ENCODE results near the gene SLC26A1. TPM values are rescaled to one million over a fixed set of nuclear protein-coding genes. Genes with fewer than 3 reads are reported as not detected.
A peak's percentile ranks its signal among the peaks of the same experiment; 100 is the strongest.

Gene SLC26A1
- total RNA-seq, 1 experiment from 2014 or later: 0.09 TPM

GRCh38 chr4:1004557-1005485 is 11.6 kb upstream of the SLC26A1 start:
- no peak overlapping the region for H3K56ac ChIP-seq (ENCODE audit: insufficient read length, low read depth, low read length)
- Mint-ChIP-seq H3K4me1 (peaks cover 8 to 9% of the 10 kb centered on the region in 2 experiments), H3K27me3 (ENCODE audit: low read depth) (peaks cover 84% of the 10 kb centered on the region), H3K36me3 (ENCODE audit: insufficient read depth in 1 of 3, low read depth in 3 of 3) (no peaks in the 10 kb centered on the region), H3K4me3 (peak overlapping the region in 1 of 2 experiments; percentile 62; a peak in 1 of 5 replicates), H3K9me3 (peaks cover 3 to 13% of the 10 kb centered on the region in 2 experiments; a peak in 4 of 5 replicates), H3K27ac (no peak overlapping the region)
- no peak overlapping the region for H2AK5ac ChIP-seq (ENCODE audit: insufficient read length, low read length)
- H3K4me1 ChIP-seq (ENCODE audit: insufficient read depth, low read length): no peaks in the 10 kb centered on the region
- H2AFZ ChIP-seq (ENCODE audit: low read length): no peak overlapping the region
- H3K9ac ChIP-seq (ENCODE audit: extremely low read depth, insufficient read length, low read length): no peak overlapping the region
- no peak overlapping the region for H3K4me2 ChIP-seq (ENCODE audit: insufficient read depth, insufficient read length, low read length)
- H3K27me3 ChIP-seq (ENCODE audit: insufficient read depth, low read length): peaks cover 36% of the 10 kb centered on the region; the same call in 1 of the 2 replicates
- WGBS (ENCODE audit: extremely low coverage, insufficient read length, low lambda C conversion rate): no CpG with 5 or more reads among the region's 25 CpGs
- H3K79me1 ChIP-seq (ENCODE audit: insufficient read depth, low read depth, low read length, poor library complexity, severe bottlenecking): no peaks in the 10 kb centered on the region
- H2BK12ac ChIP-seq (ENCODE audit: insufficient read length, low read depth, low read length): no peak overlapping the region
- H4K91ac ChIP-seq (ENCODE audit: insufficient read length, low read depth, low read length): no peak overlapping the region
- H4K20me1 ChIP-seq (ENCODE audit: control insufficient read depth, insufficient read depth, insufficient read length): no peaks in the 10 kb centered on the region
- H3K27ac ChIP-seq (ENCODE audit: insufficient read length, low read depth, low read length): no peak overlapping the region
- no peak overlapping the region for H3K18ac ChIP-seq (ENCODE audit: insufficient read length, low read depth, low read length)
- H4K5ac ChIP-seq (ENCODE audit: insufficient read length, low read depth, low read length): no peak overlapping the region
- no peak overlapping the region for H2BK20ac ChIP-seq (ENCODE audit: low read depth, low read length, poor library complexity, severe bottlenecking)
- no peaks in the 10 kb centered on the region for H3K9me3 ChIP-seq (ENCODE audit: control insufficient read depth, low read depth, low read length)
- DNase-seq: no peak
- peaks cover 16% of the 10 kb centered on the region for H3K23me2 ChIP-seq (ENCODE audit: insufficient read length, low read depth, low read length, poor library complexity, severe bottlenecking)
- no peak overlapping the region; the same call in 1 of the 2 replicates for H3K14ac ChIP-seq (ENCODE audit: insufficient read depth, low read length)
- H3K4ac ChIP-seq (ENCODE audit: low read depth, low read length): no peak overlapping the region
- no peak overlapping the region for H4K8ac ChIP-seq (replicated peaks; ENCODE audit: insufficient read length, low read depth, low read length)
- H3T11ph ChIP-seq (ENCODE audit: low read length): no peak overlapping the region
- H3K23ac ChIP-seq (ENCODE audit: insufficient read length, low read depth, low read length): no peak overlapping the region
- no peak overlapping the region for H2BK120ac ChIP-seq (ENCODE audit: low read depth, low read length, poor library complexity, severe bottlenecking)
- no peaks in the 10 kb centered on the region for H3K79me2 ChIP-seq (ENCODE audit: insufficient read depth, low read length)
- TF ChIP-seq CTCF (conservative IDR thresholded peaks at IDR 0.05): no peak
- H2BK15ac ChIP-seq (ENCODE audit: low read depth, low read length): no peak overlapping the region
- no peak overlapping the region for H2BK5ac ChIP-seq (ENCODE audit: insufficient read length, low read length)

All from H9 (cell line).